GM12801 (cell line): ENCODE data around the gene UNC45B.

Experiments
- CTCF ChIP-seq: IDR thresholded peaks from one replicate; pipeline ENCODE4 v1.5.1; 2011; ENCODE audit warnings: control low read depth; ENCODE audit not compliant: insufficient read length; ENCODE audit errors: extremely low read depth

Gene UNC45B

GRCh38 chr17:35184274-35184673, 36.7 kb downstream of the UNC45B start:
- TF ChIP-seq CTCF, result no peak

- no peak for TF ChIP-seq CTCF
Observed at GRCh38 chr17:35185849-35186248, 38.2 kb downstream of the UNC45B start.

- no peak for TF ChIP-seq CTCF
Observed at GRCh38 chr17:35187481-35187880, 39.9 kb downstream of the UNC45B start.

GRCh38 chr17:35188111-35188510, 40.5 kb downstream of the UNC45B start:
- no peak for TF ChIP-seq CTCF

- no peak for TF ChIP-seq CTCF
Observed at GRCh38 chr17:35189291-35189690, 41.7 kb downstream of the UNC45B start.

- no peak for TF ChIP-seq CTCF
Observed at GRCh38 chr17:35191001-35191695, 43.5 kb downstream of the UNC45B start.

GRCh38 chr17:35192708-35193107, 45.1 kb downstream of the UNC45B start:
- TF ChIP-seq CTCF, result no peak
